Activated T-helper 17 cell treated with anti-CD3 and anti-CD28 coated beads, Interleukin-2, amount 50 U/mL, for 72 hours (primary cell): ENCODE results near the gene MPL. TPM values are rescaled to one million over a fixed set of nuclear protein-coding genes. Genes with fewer than 3 reads are reported as not detected.

Experiments
- total RNA-seq, 2 donors: library from RNA; stranded (reverse); gene quantifications; one replicate each; pipeline ENCODE4 v1.2.3, GENCODE V29; 2022

The MPL gene
- total RNA-seq, 2 donors from 2014 or later, result not detected

Other genes with a start within 250 kb of the MPL start
- gene EBNA1BP2, start 165.5 kb upstream of the MPL start, total RNA-seq, result 100 to 1,000 TPM in 1 of 2 donors, 10 to 100 TPM in 1; 52.0 to 121 TPM
- under 1 TPM; 0.06 to 0.74 TPM for gene CFAP57, start 165.5 kb upstream of the MPL start, total RNA-seq
- gene TMEM125, start 67.8 kb upstream of the MPL start, total RNA-seq, result not detected
- not detected for gene C1orf210, start 52.2 kb upstream of the MPL start, total RNA-seq
- gene TIE1, start 36.8 kb upstream of the MPL start, total RNA-seq, result under 1 TPM in 1 of 2 donors, not detected in 1; 0.61 TPM
- 100 to 1,000 TPM; 127 to 199 TPM for gene CDC20, start 21.2 kb downstream of the MPL start, total RNA-seq
- 10 to 100 TPM; 53.4 to 73.7 TPM for gene ELOVL1, start 30.2 kb downstream of the MPL start, total RNA-seq
- 10 to 100 TPM; 34.1 to 39.4 TPM for gene MED8, start 52.0 kb downstream of the MPL start, total RNA-seq
- gene SZT2, start 52.1 kb downstream of the MPL start, total RNA-seq, result 10 to 100 TPM; 53.4 to 59.3 TPM
- 10 to 100 TPM in 1 of 2 donors, 1 to 10 TPM in 1; 5.7 to 25.8 TPM for gene HYI, start 116.1 kb downstream of the MPL start, total RNA-seq
- 10 to 100 TPM in 1 of 2 donors, 1 to 10 TPM in 1; 6.3 to 30.7 TPM for gene PTPRF, start 193.1 kb downstream of the MPL start, total RNA-seq